Middle frontal gyrus (tissue), 1 donor: ENCODE measurements around the gene EIF3K.

Experiments
- DNase-seq: peaks from one replicate; pipeline ENCODE4 v3.0.0-alpha.2; 2015; ENCODE audit warnings: low spot score; ENCODE audit errors: extremely low spot score

The EIF3K gene

GRCh38 chr19:38649305-38650171, 30.6 kb downstream of the EIF3K start:
- DNase-seq, result no peak

- DNase-seq, result no peak
Observed at GRCh38 chr19:38650172-38650775, 31.3 kb downstream of the EIF3K start.

- no peak for DNase-seq
Observed at GRCh38 chr19:38650911-38651584, 32.1 kb downstream of the EIF3K start.

GRCh38 chr19:38653028-38653571, 34.1 kb downstream of the EIF3K start:
- no peak for DNase-seq

- no peak for DNase-seq
Observed at GRCh38 chr19:38654628-38655055, 35.7 kb downstream of the EIF3K start.

GRCh38 chr19:38655148-38655824, 36.3 kb downstream of the EIF3K start:
- no peak for DNase-seq

- DNase-seq, result peak; percentile 42
Observed at GRCh38 chr19:38656171-38656981, 37.4 kb downstream of the EIF3K start.

- no peak for DNase-seq
Observed at GRCh38 chr19:38657633-38658222, 38.7 kb downstream of the EIF3K start.

- DNase-seq, result peak; percentile 8
Observed at GRCh38 chr19:38658462-38659306, 39.7 kb downstream of the EIF3K start.

- DNase-seq, result no peak
Observed at GRCh38 chr19:38660724-38661123, 41.7 kb downstream of the EIF3K start.

- no peak for DNase-seq
Observed at GRCh38 chr19:38661136-38661535, 42.1 kb downstream of the EIF3K start.

- no peak for DNase-seq
Observed at GRCh38 chr19:38661996-38662395, 43.0 kb downstream of the EIF3K start.

- DNase-seq, result no peak
Observed at GRCh38 chr19:38662537-38663155, 43.7 kb downstream of the EIF3K start.

- no peak for DNase-seq
Observed at GRCh38 chr19:38663156-38663651, 44.2 kb downstream of the EIF3K start.

GRCh38 chr19:38663957-38664502, 45.0 kb downstream of the EIF3K start:
- no peak for DNase-seq

- DNase-seq, result no peak
Observed at GRCh38 chr19:38664503-38665211, 45.7 kb downstream of the EIF3K start.

- DNase-seq, result no peak
Observed at GRCh38 chr19:38665219-38665931, 46.4 kb downstream of the EIF3K start.
